SU-DHL-6 (cell line): ENCODE data around the gene CUEDC1.

Experiments
- H2AFZ ChIP-seq: fragments of 200-600 bp; sonication (generic); 2 replicates; pipeline ENCODE4 v1.6.1; 2014; ENCODE audit warnings: low read depth, mild to moderate bottlenecking, moderate library complexity, mixed read lengths, antibody characterized with exemption, low read length; ENCODE audit not compliant: severe bottlenecking
- H3F3A ChIP-seq: fragments of 200-600 bp; shearing (Covaris generic); 2 replicates; pipeline ENCODE4 v1.6.0; 2016; ENCODE audit warnings: antibody characterized with exemption, mild to moderate bottlenecking; ENCODE audit not compliant: insufficient read depth
- H3K27ac ChIP-seq: fragments of 200-600 bp; sonication (generic); 2 replicates; pipeline ENCODE4 v1.5.1; 2016; ENCODE audit warnings: low read depth, mild to moderate bottlenecking, low read length, moderate library complexity, mixed read lengths
- H3K27me3 ChIP-seq: fragments of 200-600 bp; sonication (generic), shearing (Covaris generic); 2 replicates; pipeline ENCODE4 v1.6.0; 2014; ENCODE audit warnings: mild to moderate bottlenecking, low read length
- H3K36me3 ChIP-seq: fragments of 200-600 bp; sonication (generic); 2 replicates; pipeline ENCODE4 v1.6.1; 2014; ENCODE audit warnings: mild to moderate bottlenecking, low read length, mixed read lengths
- H3K4me2 ChIP-seq: fragments of 300-600, 200-600 bp; shearing (Covaris generic), sonication (generic); 2 replicates; pipeline ENCODE4 v1.6.0; 2014; ENCODE audit warnings: low read length, low read depth, mild to moderate bottlenecking; ENCODE audit not compliant: poor library complexity, severe bottlenecking
- H3K4me3 ChIP-seq: fragments of 200-600 bp; sonication (generic); 2 replicates; pipeline ENCODE4 v1.5.1; 2014; ENCODE audit warnings: antibody characterized with exemption, low read length, mild to moderate bottlenecking, mixed read lengths; ENCODE audit not compliant: insufficient read depth, poor library complexity, severe bottlenecking
- H3K79me2 ChIP-seq: fragments of 200-600 bp; sonication (generic); 2 replicates; pipeline ENCODE4 v1.6.1; 2014; ENCODE audit warnings: mild to moderate bottlenecking, low read length, moderate library complexity; ENCODE audit not compliant: insufficient read depth
- H3K9ac ChIP-seq: fragments of 200-600 bp; sonication (generic); 2 replicates; pipeline ENCODE4 v1.7.0; 2014; ENCODE audit warnings: mild to moderate bottlenecking, low read length
- H3K9me2 ChIP-seq: fragments of 200-600 bp; sonication (generic); replicated peaks from 2 replicates; pipeline ENCODE4 v1.6.1; 2014; ENCODE audit warnings: low read length; ENCODE audit not compliant: insufficient read depth
- H3K9me3 ChIP-seq: fragments of 200-600 bp; sonication (generic); 2 replicates; pipeline ENCODE4 v1.6.1; 2014; ENCODE audit warnings: low read length, mixed read lengths; ENCODE audit not compliant: insufficient read depth
- H4K20me1 ChIP-seq: fragments of 200-600 bp; sonication (generic); 2 replicates; pipeline ENCODE4 v1.6.1; 2014; ENCODE audit warnings: low read depth, mild to moderate bottlenecking, antibody characterized with exemption, low read length, moderate library complexity, mixed read lengths
- CTCF ChIP-seq: fragments of 200-600 bp; sonication (generic); IDR thresholded peaks from one replicate; pipeline ENCODE4 v1.5.1; 2017; ENCODE audit warnings: antibody characterized with exemption, mild to moderate bottlenecking, low read length, moderate library complexity; ENCODE audit not compliant: insufficient read depth, poor library complexity, severe bottlenecking
- EZH2phosphoT487 ChIP-seq: fragments of 200-600 bp; sonication (generic), shearing (Covaris generic); conservative IDR thresholded peaks from 2 replicates; pipeline ENCODE4 v1.6.1; 2018; ENCODE audit warnings: mild to moderate bottlenecking, antibody characterized with exemption, low read length, moderate library complexity, mixed read lengths

CUEDC1 gene

DNA sequence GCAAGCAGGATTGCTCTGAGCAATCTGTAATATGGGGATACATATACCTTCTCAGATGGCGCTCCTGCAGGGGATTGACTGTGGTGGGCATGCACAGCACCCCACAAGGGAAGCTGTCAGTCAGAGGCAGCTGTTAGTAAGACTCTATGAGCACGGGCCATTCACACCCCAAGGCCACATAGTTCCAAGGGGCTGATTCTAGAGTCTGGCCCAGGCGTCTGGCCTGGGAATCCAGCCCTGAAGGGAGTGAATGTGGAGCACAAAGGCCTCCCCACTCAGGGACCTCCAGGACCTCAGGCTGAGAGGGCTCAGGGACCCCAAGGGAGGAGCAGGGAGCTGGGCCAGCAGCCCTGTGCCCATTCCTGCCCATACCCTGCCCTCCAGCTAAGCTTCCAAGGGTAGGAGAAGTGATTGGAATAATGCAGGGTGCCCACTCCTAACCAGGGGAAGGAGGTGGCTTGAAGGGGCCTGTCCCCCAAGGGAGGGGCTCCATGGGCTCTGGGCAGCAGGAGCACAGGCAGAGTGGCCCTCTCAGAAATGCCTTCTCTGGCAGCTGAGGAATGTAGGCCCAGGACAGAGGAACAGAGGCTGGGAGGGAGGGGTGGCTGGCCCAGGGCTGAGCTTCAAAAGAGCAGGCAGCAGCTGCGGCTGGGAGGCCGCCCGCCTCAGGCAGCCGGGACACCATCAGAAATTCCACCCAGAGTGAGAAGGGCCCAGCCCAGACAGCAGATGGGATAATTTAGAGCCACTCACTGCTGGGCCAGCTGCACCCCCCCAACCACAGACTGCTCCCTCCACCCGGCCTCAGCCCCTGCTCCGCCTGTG, 56.5 kb downstream of the CUEDC1 start:
- TF ChIP-seq CTCF (no peak), EZH2phosphoT487 (no peak)
- Histone ChIP-seq H3K79me2 (no peaks in the 10 kb centered on the region), H3K9ac (no peak overlapping the region), H3K4me3 (no peak overlapping the region), H3K36me3 (no peaks in the 10 kb centered on the region), H3F3A (no peaks in the 10 kb centered on the region), H4K20me1 (no peaks in the 10 kb centered on the region), H3K27ac (no peak overlapping the region), H3K4me2 (no peak overlapping the region), H2AFZ (no peak overlapping the region), H3K27me3 (no peaks in the 10 kb centered on the region), H3K9me3 (no peaks in the 10 kb centered on the region), H3K9me2 (no peaks in the 10 kb centered on the region)

DNA sequence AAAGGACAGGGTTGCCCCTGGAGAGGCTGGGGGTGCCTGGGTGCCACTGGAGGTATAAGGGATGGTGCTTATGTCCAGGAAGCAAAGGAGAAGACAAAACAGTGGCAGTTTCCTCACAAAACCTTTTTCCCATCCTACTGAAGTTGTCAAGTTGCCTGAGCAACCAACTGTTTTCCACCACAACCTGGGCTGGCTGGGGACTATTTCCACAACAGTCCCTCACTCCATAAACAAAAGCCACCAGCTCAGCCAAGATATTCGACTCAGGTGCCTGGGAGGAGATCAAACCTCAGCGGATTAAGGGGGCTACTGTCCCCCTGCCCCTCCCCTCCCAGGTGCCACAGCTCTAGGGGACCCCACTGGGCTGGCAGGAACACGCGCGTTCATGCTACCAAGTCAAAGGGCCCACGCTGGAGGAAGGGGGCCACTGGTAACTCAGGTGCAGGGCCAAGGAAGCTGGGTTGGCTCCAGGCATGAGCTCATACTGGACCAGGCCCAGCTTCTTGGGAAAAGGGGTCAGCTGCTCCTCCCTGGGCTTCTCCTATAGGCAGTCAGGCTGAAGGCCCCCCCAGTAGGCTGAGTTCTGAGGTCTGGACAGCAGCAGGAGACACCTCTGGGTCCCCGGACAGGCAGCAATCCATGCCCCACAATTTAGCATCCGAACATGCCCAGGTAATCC, 59.7 kb downstream of the CUEDC1 start:
- H3K27ac ChIP-seq: no peak overlapping the region
- TF ChIP-seq CTCF (no peak), EZH2phosphoT487 (no peak)

DNA sequence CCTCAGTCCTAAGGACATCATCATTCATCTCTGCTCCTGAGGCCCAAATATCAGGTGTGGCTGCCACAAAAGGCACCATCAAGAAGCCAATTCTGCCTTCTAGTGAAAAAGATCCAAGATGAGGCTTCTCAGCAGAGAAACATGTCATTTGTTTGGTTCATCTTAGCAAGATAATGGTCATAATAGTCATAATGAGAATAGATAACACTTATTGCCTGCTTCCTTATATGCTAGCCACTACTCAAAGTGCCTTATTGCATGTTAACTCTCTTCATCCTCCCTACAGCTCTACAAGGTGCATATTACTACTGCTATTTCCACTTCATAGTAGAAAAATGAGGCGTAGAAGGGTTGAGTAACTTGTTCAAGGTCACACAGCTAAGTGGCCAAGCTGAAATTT, 60.4 kb downstream of the CUEDC1 start:
- H3K9me3 ChIP-seq: no peaks in the 10 kb centered on the region
- no peaks in the 10 kb centered on the region for H3K36me3 ChIP-seq
- H3K27ac ChIP-seq: no peak overlapping the region
- no peak overlapping the region for H3K4me2 ChIP-seq
- no peak overlapping the region for H2AFZ ChIP-seq
- TF ChIP-seq EZH2phosphoT487 (no peak), CTCF (no peak)
- H3K27me3 ChIP-seq: no peaks in the 10 kb centered on the region
- H3K9me2 ChIP-seq: no peaks in the 10 kb centered on the region
- H3K79me2 ChIP-seq: no peaks in the 10 kb centered on the region
- no peaks in the 10 kb centered on the region for H4K20me1 ChIP-seq
- no peak overlapping the region for H3K4me3 ChIP-seq
- H3F3A ChIP-seq: no peaks in the 10 kb centered on the region
- H3K9ac ChIP-seq: no peak overlapping the region

More for the DNA sequence above, 59.7 kb downstream of the CUEDC1 start:
- Histone ChIP-seq H3K9me2 (no peaks in the 10 kb centered on the region), H4K20me1 (no peaks in the 10 kb centered on the region), H2AFZ (no peak overlapping the region), H3K36me3 (no peaks in the 10 kb centered on the region), H3F3A (no peaks in the 10 kb centered on the region), H3K4me3 (no peak overlapping the region), H3K9me3 (no peaks in the 10 kb centered on the region), H3K79me2 (no peaks in the 10 kb centered on the region), H3K27me3 (no peaks in the 10 kb centered on the region), H3K4me2 (no peak overlapping the region), H3K9ac (no peak overlapping the region)
